Body of pancreas (tissue), 4 donors: ENCODE measurements around the gene HSF4. TPM values are rescaled to one million over a fixed set of nuclear protein-coding genes. Genes with fewer than 3 reads are reported as not detected.

Experiments
- ATAC-seq: fragments of 150-250 bp; one replicate; pipeline ENCODE4 v1.9.1; 2016
- DNase-seq, 4 donors: peaks; one replicate each; pipeline ENCODE4 v3.0.0-alpha.2; 2019
- H3K27ac ChIP-seq, 4 donors: fragments of 200-600 bp; sonication (generic); 1 replicate in 3 of 4; 2 replicates in 1 of 4; pipeline versions ENCODE4 v1.5.1 to v1.6.1; 2016 to 2019; ENCODE audit warnings: mild to moderate bottlenecking in 1 of 4, mixed read lengths in 1 of 4, moderate library complexity in 1 of 4
- H3K27me3 ChIP-seq, 2 donors: fragments of 200-600 bp; sonication (generic); one replicate each; pipeline ENCODE4 v1.6.0; 2016; ENCODE audit warnings: mild to moderate bottlenecking in 1 of 2
- H3K36me3 ChIP-seq, 2 donors: fragments of 200-600 bp; sonication (generic); replicated peaks in 1 of 2; 2 replicates each; pipeline ENCODE4 v1.5.1; 2016; ENCODE audit warnings: low read depth in 2 of 2; ENCODE audit not compliant: insufficient read depth in 1 of 2
- H3K4me1 ChIP-seq: fragments of 200-600 bp; sonication (generic); one replicate; pipeline ENCODE4 v1.6.0; 2016
- H3K4me3 ChIP-seq, 2 donors: fragments of 200-600 bp; sonication (generic); 1 replicate in 1 of 2; 2 replicates in 1 of 2; pipeline ENCODE4 v1.5.1; 2016 to 2019
- H3K9me3 ChIP-seq, 3 donors: fragments of 200-600 bp; sonication (generic); 1 replicate in 2 of 3; 2 replicates in 1 of 3; pipeline ENCODE4 v1.5.1; 2016
- POLR2A ChIP-seq, 3 donors: fragments of 450-650 bp; IDR thresholded peaks; one replicate each; pipeline ENCODE4 v1.6.1; 2016; ENCODE audit warnings: antibody characterized with exemption in 3 of 3, mild to moderate bottlenecking in 2 of 3
- WGBS, 2 donors: methylation state at CpG; one replicate each; pipeline ENCODE4 v1.1.5; 2017; 5-methylcytosine and 5-hydroxymethylcytosine counted together
- intact Hi-C: fragments of 100-400 bp; cut with DNase I; formaldehyde crosslinking; loops from one replicate; pipeline ENCODE4 v1.15.1; 2023
- total RNA-seq, 2 donors: library from RNA; depleted of rRNA; stranded (reverse); fragments of >200 nt; gene quantifications; one replicate each; pipeline ENCODE4 v1.1.0, GENCODE V29; 2016
- TF ChIP-seq, protein P1 (sequence below), 7 experiments: fragments of 450-650 bp in 4 of 7; fragments of 200-600 bp in 3 of 7; sonication (generic) in 3 of 7; IDR thresholded peaks; one replicate each; pipeline ENCODE4 v1.5.1; 2016 to 2019; ENCODE audit warnings: antibody characterized with exemption in 7 of 7

Gene HSF4
- total RNA-seq, 2 donors from 2014 or later: 76.8 to 352 TPM

DNA sequence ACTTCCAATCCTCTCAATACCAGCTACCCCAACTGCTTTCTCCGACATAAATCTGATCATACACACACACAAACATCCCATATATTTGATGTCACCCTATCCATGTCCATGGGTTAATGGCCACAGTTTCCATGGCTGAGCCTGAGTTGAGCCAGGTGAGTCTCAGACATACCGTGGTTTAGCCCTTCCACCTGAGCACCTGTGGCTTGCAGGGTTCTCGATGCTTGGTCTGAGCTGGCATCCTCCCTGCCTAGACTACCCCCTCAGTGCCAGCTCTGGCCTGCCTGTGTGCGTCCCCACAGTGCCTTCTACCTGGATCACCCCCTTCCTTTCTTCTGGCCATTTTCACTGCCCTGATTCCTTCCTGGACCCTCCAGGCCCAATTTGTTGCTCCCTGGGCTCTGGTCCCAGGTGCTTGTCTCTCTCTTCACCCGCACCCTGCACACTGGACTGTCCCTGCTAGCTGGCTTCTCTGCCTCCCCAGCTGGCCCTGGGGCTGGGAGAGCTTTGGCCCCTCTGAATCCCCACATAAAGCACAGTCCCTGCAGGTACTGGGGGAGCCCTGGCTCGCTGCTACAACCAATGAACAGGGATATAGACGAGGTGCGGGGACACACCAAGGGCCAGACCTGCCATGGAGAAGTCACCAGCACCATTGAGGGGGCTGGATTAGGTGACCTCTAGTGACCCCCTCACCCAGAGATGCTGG lies 41.7 kb downstream of the HSF4 start:
- TF ChIP-seq, protein P1, sequence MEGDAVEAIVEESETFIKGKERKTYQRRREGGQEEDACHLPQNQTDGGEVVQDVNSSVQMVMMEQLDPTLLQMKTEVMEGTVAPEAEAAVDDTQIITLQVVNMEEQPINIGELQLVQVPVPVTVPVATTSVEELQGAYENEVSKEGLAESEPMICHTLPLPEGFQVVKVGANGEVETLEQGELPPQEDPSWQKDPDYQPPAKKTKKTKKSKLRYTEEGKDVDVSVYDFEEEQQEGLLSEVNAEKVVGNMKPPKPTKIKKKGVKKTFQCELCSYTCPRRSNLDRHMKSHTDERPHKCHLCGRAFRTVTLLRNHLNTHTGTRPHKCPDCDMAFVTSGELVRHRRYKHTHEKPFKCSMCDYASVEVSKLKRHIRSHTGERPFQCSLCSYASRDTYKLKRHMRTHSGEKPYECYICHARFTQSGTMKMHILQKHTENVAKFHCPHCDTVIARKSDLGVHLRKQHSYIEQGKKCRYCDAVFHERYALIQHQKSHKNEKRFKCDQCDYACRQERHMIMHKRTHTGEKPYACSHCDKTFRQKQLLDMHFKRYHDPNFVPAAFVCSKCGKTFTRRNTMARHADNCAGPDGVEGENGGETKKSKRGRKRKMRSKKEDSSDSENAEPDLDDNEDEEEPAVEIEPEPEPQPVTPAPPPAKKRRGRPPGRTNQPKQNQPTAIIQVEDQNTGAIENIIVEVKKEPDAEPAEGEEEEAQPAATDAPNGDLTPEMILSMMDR (IDR thresholded peaks at IDR 0.05): no peak
- TF ChIP-seq POLR2A (IDR thresholded peaks at IDR 0.05): no peak

DNA sequence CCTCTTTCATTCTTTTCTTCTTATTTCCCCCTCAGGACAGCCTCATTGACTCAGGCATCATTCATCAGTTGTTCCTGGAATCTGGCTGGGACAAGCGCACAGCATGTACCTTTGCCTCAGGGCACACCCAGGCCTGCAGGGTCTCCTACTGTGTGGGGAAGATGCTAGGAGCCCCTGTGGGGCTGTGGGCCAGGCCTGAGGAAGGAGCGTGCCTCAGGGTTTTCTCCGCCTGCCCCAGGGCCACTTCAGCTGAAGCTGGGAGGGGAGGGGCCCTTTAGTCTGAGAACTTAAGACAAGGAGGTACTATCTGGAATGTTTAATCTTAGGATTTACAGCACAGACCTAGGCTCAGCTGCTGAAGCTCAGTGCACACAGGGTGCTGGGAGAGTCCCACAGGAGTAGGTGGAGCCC lies 42.3 kb downstream of the HSF4 start:
- Histone ChIP-seq H3K27me3 (no peaks in the 10 kb centered on the region), H3K36me3 (peaks cover 16 to 21% of the 10 kb centered on the region in 2 donors), H3K4me3 (no peak overlapping the region), H3K4me1 (no peaks in the 10 kb centered on the region), H3K9me3 (no peaks in the 10 kb centered on the region), H3K27ac (no peak overlapping the region)
- intact Hi-C loops: no loop called here
- 95 to 100% methylated on average over 1 to 3 of the region's 3 CpGs for WGBS, 2 donors
- DNase-seq (no peak), ATAC-seq (no peak)
- no peak for TF ChIP-seq POLR2A (IDR thresholded peaks at IDR 0.05)
- TF ChIP-seq, protein P1 (IDR thresholded peaks at IDR 0.05): no peak

More for the DNA sequence above, 41.7 kb downstream of the HSF4 start:
- H3K4me3 ChIP-seq: no peak overlapping the region
- ATAC-seq (no peak), DNase-seq (no peak)
- intact Hi-C loops: no loop called here
- H3K36me3 ChIP-seq: peaks cover 16 to 27% of the 10 kb centered on the region in 2 donors
- no peaks in the 10 kb centered on the region for H3K27me3 ChIP-seq
- H3K4me1 ChIP-seq: no peaks in the 10 kb centered on the region
- no peaks in the 10 kb centered on the region for H3K9me3 ChIP-seq
- 88 to 91% methylated on average over 8 of the region's 8 CpGs for WGBS, 2 donors
- no peak overlapping the region for H3K27ac ChIP-seq

DNA sequence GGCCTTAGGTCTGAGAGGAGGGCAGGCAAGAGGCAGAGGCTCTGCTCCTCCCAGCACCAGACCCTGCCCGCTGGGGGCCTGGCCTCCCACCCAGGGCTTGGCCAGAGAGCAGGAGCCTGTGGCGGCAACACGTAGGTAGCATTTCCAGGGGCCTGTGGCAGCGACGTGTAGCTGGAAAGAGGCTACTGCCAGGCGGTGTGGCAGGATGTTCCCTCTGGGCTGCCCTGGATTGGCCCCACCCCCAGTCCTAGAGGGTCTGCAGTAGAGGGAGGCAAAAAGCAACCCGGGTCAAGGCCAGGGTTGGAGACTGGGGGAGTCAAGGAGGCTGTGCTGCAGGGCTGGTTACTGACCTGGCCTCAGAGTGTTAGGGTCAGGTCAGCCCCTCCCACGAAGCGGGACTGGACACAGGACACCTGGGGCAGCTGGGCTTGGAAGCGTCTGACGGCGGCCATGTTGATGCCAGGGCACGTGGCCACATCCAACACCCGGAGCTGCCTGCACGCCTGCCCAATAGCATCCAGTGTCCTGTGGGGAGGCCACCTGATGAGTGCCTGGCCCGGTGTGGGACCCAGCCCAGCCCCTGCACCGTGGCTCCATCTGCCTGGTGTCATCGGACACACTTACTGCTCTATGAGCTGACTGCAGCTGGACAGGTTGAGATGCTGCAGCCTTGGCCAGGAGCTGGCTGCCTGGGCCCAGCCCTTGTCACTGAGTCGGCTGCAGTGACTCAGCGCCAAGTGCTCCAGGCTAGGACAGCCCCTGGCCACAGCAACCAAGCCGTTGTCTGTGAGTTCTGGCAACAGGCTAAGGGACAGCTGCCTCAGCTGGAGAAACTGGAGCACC lies 42.9 kb downstream of the HSF4 start:
- Histone ChIP-seq H3K27me3 (no peaks in the 10 kb centered on the region), H3K4me3 (no peak overlapping the region), H3K9me3 (no peaks in the 10 kb centered on the region), H3K27ac (no peak overlapping the region), H3K36me3 (peaks cover 10 to 15% of the 10 kb centered on the region in 2 donors), H3K4me1 (no peaks in the 10 kb centered on the region)
- 64 to 66% methylated on average over 4 to 20 of the region's 21 CpGs for WGBS, 2 donors
- ATAC-seq (no peak), DNase-seq (no peak)
- intact Hi-C loops: no loop called here
- TF ChIP-seq, protein P1 (IDR thresholded peaks at IDR 0.05): no peak
- TF ChIP-seq POLR2A (IDR thresholded peaks at IDR 0.05): no peak

DNA sequence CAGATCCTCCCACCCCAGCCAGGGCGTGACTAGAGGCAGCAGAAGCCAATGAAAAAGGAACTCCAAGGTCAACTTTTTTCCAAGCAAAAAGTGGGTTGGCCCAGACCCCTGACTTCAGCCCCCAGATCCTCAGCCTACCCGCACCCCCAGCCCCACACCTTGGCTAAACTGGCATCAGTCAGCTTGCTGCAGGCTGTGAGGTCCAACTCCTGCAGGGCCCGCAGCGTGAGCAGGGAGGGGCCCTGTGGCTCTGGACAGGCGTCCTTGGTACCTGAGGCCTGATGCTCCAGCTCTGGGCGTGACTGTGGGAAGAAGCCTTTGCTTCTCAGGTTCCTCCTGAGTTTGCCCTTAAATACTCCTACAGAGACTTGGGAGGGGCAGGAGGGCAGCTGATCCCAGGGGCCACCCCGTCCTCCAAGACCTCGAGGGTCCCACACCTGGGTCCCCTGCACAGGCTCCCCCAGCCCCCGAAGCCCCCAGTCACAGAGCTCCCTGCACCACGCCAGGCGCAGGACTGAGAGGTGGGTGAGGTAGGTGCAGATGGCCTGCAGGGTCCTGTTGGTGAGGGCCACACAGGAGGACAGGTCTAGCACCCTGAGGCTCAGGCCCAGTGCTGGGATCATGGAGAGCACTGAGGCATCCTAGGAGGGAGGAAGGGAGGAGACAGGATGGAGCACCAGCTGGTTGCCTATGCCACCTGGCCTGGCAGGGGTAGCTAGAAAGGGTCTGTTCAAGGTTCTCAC lies 43.8 kb downstream of the HSF4 start:
- DNase-seq (no peak), ATAC-seq (no peak)
- Histone ChIP-seq H3K4me3 (no peak overlapping the region), H3K27me3 (no peaks in the 10 kb centered on the region), H3K9me3 (no peaks in the 10 kb centered on the region), H3K4me1 (peaks cover 7% of the 10 kb centered on the region), H3K36me3 (peaks cover 2 to 9% of the 10 kb centered on the region in 2 donors), H3K27ac (no peak overlapping the region)
- TF ChIP-seq, protein P1 (IDR thresholded peaks at IDR 0.05): no peak
- no peak for TF ChIP-seq POLR2A (IDR thresholded peaks at IDR 0.05)
- intact Hi-C loops: no loop called here
- 51 to 60% methylated on average over 5 of the region's 11 CpGs for WGBS, 2 donors
